ENCODE results near the gene PPP3CA.

The PPP3CA gene

DNA sequence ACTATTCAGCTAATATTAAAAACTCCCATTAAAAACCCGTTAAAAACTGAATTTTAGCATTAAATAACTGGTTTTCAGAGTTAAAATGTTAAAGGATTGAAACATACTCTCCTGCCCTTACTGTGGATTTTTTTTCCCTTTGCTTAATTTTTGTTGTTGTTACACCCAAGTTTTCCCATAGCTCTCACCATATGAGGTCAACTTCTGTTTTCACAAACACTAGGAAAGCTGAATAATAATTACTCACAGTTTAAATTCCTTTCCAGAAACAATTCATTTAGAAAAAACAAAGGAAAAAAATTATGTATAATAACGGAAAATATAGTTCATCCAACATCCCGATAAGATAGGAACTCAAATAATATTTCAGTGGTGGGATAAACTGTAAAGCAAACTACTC lies 129.0 kb downstream of the PPP3CA start:
- in situ Hi-C loops (cut with MboI; ENCODE audit: low sequenced_read_pairs), result no loop called here

DNA sequence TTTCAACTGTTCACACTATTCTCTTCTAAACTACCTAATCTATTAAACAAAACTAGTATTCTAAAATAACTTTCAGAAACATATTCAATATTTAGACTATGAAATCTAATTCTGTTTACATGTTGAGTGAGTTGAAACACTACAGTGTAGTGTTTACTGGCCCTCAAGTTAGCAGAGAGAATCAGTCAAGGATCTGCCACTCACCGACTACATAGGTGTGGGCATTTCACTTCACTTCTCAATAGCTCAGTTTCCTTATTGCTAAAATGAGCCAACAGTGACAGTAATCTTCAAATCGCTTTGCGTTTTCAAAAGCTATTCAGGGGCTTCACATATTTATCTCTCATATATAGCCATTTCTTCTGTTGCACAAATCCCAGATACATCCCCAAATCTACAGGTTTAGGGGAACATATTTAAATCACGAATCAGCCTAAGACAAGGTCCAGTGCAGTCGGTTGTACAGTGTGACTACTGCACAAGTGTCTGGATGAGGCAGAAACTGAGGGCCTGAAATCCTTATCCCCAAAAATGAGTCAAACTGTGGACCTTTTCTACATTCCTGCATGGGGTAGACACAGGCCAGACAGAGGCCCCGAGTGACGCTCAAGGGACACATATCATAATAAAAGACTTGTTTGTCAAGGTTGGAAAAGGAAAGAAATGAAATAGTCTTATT lies 129.8 kb downstream of the PPP3CA start:
- in situ Hi-C loops (cut with MboI; ENCODE audit: low sequenced_read_pairs), result no loop called here

- in situ Hi-C loops (cut with MboI; ENCODE audit: low sequenced_read_pairs), result no loop called here
Measured at GRCh38 chr4:101211146-101211553, 136.2 kb downstream of the PPP3CA start.

DNA sequence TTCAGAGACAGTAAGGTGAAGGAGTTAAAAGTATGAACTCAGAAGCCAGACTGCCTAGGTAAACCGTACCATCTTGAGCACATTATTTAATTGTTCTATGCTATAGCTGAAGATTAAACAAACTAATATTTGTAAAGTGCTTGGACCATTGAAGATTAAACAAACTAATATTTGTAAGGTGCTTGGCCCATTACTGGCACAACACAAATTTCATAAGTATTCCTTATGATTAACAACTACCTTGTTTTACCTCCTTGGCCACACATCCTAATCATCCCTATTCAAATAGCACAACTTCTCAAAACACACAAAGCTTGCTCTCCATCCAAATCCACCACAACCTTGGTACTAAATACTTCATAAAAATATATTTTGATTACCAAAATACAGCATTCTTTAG lies 137.0 kb downstream of the PPP3CA start:
- in situ Hi-C loops (cut with MboI; ENCODE audit: low sequenced_read_pairs), result no loop called here

- in situ Hi-C loops (cut with MboI; ENCODE audit: low sequenced_read_pairs), result no loop called here
Measured at GRCh38 chr4:101208171-101208570, 139.2 kb downstream of the PPP3CA start.

- in situ Hi-C loops (cut with MboI; ENCODE audit: low sequenced_read_pairs), result no loop called here
Measured at GRCh38 chr4:101205916-101206315, 141.4 kb downstream of the PPP3CA start.

- in situ Hi-C loops (cut with MboI; ENCODE audit: low sequenced_read_pairs), result no loop called here
Measured at GRCh38 chr4:101201421-101201820, 145.9 kb downstream of the PPP3CA start.

DNA sequence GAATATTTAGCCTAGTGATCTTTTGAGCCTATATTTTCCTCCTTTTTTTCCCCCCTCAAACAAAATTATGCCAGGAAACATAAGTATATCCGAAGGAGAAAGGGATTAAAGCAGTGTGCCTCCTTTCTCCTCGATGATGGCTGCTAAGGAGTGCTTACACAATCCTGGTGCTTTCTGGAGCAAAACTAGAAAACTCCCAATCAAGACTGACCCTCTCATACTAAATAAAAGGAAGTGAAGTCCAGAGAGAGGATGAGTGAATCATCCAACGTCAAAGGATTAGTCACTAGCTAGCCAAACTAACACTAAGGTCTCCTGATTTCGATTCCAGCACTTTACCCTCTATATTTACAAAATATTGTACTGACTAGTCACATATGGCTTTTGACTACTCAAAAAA lies 146.8 kb downstream of the PPP3CA start:
- in situ Hi-C loops (cut with MboI; ENCODE audit: low sequenced_read_pairs), result no loop called here

GRCh38 chr4:101199507-101200285 lies 147.6 kb downstream of the PPP3CA start:
- in situ Hi-C loops (cut with MboI; ENCODE audit: low sequenced_read_pairs), result no loop called here

DNA sequence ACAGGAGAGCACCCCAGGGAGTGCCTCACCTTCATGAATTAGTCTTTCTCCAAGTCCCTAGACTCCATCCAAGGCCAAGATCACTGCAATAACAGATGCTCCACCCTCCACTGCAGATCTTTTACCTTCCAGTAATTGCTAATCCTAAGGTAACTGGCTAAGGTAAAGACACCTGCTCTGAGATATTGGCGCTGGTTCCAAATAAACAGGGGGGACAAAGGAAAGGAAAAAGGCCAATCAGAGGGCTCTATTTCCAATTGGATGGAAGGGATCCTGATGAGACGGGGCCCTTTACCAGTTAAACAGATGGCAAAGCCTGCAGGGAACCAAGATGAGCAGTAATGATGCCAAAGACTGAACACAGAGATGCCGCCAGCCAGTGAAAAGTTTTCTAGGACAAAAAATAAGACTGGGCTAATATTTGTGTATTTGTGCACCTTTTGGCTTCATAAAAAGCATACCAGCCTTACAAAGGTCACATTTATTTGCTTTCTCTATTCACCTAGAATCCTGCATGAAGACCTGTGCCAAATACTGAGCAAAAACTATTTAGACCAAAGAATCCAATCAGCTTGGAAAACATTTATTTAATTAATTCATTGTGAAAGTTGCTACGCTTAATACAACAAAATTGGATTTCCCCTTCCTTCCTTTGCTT lies 148.5 kb downstream of the PPP3CA start:
- in situ Hi-C loops (cut with MboI; ENCODE audit: low sequenced_read_pairs), result no loop called here

DNA sequence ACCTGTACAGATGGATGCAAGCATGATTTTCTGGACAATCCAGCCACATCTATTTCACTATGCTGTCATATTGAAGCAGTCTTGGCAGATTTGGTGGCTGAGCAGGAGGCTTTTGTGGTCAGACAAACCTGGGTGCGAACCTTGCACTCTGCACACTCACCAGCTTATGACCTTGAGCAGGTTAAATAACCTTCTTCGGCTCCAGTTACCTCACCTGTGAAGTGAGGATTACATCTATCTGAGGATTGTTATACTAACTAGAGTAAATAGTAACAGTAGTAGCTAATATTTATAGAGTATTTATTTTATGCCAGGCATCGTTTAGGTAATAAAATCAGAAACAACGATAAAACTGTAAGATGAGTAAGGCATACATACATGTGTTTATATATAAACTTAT lies 150.0 kb downstream of the PPP3CA start:
- in situ Hi-C loops (cut with MboI; ENCODE audit: low sequenced_read_pairs), result no loop called here

DNA sequence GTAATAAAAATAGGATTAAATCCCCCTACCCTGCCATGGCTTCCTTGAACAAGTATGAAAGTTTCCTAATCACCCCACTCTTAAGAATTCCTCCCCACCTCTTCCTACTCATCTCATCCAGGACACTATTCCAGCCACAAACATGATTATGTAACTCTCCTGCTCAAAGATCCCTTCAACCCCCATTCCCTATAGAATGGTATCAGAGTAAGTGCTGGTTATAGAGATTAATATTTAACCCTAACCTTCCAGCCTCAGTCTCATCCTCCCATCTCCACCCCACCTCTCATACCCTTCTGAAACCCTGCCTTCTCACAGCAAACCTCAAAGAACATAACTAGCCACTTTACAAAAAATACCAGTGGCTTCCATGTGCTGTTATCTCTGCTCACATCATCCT lies 155.1 kb downstream of the PPP3CA start:
- in situ Hi-C loops (cut with MboI; ENCODE audit: low sequenced_read_pairs), result no loop called here

DNA sequence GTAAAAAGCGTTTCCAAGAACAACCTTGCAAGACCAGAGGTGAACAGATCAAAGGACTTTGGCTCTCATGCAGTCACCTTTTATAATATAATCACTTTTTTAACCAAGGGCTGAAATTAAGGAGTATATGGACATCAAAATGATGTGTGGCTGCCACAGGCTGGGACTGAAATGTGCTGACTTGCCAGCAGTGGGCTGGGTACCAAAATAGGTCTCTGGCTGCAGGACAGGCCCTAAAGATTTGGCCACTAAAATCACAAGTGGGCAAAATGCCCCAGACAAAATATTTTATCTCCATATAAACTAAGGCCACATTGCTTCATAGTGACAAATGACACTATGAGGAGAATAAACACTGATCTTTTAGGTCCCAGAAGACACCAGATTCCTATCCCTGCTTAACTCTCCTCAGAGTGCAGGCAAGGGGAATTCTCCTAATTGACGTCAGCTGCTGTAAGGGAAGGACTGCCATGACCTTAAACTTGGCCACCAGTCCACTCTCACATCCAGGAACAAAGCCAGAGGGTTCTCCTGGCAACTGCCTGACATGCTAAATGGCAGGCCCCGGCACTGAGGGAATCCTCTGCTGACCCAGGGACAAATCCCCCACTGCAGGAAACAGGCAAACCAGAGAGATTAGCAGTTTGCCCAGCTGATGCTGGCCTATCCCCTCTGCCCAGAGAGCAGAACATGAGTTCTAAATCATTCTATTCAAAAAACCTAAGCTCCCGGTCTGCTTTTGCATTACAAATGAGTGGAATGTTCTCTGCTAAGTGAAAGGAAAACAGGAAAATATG lies 155.8 kb downstream of the PPP3CA start:
- in situ Hi-C loops (cut with MboI; ENCODE audit: low sequenced_read_pairs), result no loop called here

GRCh38 chr4:101190751-101191150 lies 156.6 kb downstream of the PPP3CA start:
- in situ Hi-C loops (cut with MboI; ENCODE audit: low sequenced_read_pairs), result no loop called here

DNA sequence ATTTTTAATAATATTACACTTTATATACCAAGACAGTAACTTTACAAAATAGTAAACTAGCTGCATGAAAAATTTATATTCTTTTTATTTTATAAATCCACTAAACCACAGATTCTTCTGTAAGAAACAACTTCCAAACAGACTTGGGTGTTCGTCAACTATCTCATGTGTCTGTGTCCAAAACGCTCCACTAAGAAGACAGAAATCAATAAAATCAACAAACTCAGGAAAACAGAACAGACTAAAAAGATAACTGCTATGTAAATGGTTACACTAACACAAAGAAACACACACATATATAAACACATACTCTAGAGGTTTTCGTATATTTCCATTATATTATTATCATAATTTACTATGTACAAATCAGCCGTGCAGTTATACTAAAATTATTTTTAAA lies 158.4 kb downstream of the PPP3CA start:
- in situ Hi-C loops (cut with MboI; ENCODE audit: low sequenced_read_pairs), result no loop called here

GRCh38 chr4:101187841-101188240 lies 159.5 kb downstream of the PPP3CA start:
- in situ Hi-C loops (cut with MboI; ENCODE audit: low sequenced_read_pairs), result no loop called here

DNA sequence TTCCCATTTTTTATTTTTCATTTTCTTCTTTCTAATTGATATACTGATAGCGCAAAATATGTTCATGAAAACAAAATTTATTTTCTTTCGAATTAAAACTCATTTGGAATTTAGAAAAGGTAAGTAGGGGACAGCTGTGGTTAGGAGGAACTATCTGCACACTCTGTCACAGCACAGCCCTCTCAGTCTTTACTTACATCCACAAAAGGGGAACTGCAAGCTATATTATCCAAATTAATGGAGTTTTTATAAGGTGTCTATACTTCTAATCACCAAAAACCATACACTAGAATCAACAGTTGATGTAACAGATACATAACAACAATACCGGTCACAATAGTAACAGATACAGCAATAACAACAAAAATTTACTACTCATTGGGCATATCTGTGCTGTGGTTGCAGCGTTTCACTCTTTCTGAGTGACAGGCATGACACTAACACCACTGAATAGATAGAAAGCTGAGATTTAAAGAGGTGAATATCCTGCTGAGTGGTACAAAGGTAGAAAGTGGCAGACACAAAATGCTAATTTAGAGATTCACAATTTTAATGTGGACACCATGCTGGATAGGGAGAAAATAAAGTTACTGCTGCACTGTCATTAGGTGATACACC lies 160.7 kb downstream of the PPP3CA start:
- in situ Hi-C loops (cut with MboI; ENCODE audit: low sequenced_read_pairs), result no loop called here

- in situ Hi-C loops (cut with MboI; ENCODE audit: low sequenced_read_pairs), result no loop called here
Measured at GRCh38 chr4:101184668-101185067, 162.7 kb downstream of the PPP3CA start.

DNA sequence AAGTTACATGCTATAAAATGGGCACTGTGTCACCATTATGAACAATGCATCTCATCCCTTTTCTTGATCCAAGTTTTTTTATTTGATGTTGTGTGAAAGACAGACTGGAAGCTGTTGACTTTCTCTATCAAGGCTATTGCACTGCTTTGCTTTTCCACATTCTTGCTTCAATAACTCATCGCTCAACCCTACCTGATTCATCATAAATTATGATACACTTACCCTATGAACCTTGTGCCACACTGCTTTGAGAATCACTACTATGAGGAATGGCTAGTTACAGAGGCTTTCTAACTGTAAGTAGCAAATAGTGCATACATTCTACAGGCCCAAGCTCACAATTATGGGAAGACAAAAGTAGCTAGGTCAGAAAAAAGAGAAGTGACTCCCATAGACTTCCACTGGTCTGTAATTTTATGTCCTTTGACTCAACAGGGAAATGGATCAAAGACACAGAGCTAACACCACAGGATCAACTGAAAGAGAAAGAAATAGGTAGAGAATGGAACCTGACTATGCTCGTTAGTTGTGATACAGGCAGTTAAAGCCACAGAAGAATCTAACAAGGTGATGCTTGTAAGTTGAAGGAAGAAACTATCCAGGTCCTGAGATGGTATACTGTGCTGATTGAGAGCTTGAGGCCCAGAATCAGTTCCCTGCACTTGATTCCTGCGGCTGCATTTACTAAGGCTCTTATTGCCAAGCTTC lies 163.5 kb downstream of the PPP3CA start:
- in situ Hi-C loops (cut with MboI; ENCODE audit: low sequenced_read_pairs), result no loop called here

DNA sequence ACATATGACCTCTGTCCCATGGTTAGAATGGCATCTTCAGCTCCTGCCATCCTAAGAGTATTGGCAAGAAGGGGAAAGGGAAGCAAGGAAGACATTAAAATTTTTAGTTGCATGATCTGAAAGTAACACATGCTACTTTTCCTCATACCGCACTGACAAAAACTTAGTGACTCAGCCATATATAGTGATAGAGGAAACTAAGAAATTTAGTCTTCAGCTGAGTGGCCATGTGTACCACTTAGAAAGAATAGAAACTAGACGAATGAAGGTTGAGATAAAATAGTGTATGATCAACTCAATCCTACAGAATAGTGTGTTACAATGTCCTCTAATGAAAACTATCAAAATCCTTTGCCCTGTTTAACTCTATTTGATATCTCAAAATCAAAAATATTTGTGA lies 164.1 kb downstream of the PPP3CA start:
- in situ Hi-C loops (cut with MboI; ENCODE audit: low sequenced_read_pairs), result no loop called here
